ENCODE measurements around the gene MIEF1. TPM values are rescaled to one million over a fixed set of nuclear protein-coding genes. Genes with fewer than 3 reads are reported as not detected.

MIEF1 gene
- total RNA-seq, 1 experiment from 2014 or later: 49.4 TPM

DNA sequence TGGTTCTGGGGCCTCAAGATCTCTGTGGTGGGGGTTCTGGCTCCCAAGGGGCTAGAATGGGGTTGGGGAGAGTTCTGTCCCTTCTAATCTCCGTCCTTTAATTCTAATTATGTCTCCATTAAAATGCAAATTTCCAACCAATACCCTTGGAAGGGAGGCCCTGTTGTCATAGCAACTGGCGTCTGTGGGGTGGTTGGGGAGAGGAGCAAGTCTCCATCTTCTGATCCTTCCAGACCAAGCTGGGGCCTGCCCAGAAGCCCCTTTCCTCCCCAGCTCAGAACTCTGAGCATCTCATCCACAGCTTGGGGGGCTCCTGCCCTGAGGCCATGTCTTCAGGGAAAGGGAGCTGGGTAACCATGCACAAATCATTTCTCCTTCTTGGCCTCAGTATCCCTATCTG lies 35.9 kb downstream of the MIEF1 start:
- H3K27me3 ChIP-seq (replicated peaks; ENCODE audit: control insufficient read depth, insufficient read depth, low read length): no peaks in the 10 kb centered on the region
- intact Hi-C loops (cut with micrococcal nuclease; ENCODE audit: unreplicated experiment): no loop called here
- ChIA-PET POLR2A (no interaction called here), CTCF (no interaction called here)
- 0 out of 2 replicates have a peak, but pooled peaks cover 4% of the 10 kb centered on the region for H3K4me1 ChIP-seq
- DNase-seq: no peak
- no peaks in the 10 kb centered on the region for H3K36me3 ChIP-seq (ENCODE audit: control insufficient read depth, insufficient read depth, low read length)
- peaks cover under 1% of the 10 kb centered on the region for H3K27me3 Mint-ChIP-seq (ENCODE audit: insufficient read depth, unreplicated experiment)
- no peaks in the 10 kb centered on the region for H3K36me3 Mint-ChIP-seq (ENCODE audit: insufficient read depth, unreplicated experiment)
- no TSS peak for BruUV-seq (replicated peaks)
- no peaks in the 10 kb centered on the region for H3K4me1 Mint-ChIP-seq (ENCODE audit: low read depth, unreplicated experiment)
- H3K4me3 ChIP-seq (ENCODE audit: low read depth, low read length): no peak overlapping the region
- TF ChIP-seq, protein P1, sequence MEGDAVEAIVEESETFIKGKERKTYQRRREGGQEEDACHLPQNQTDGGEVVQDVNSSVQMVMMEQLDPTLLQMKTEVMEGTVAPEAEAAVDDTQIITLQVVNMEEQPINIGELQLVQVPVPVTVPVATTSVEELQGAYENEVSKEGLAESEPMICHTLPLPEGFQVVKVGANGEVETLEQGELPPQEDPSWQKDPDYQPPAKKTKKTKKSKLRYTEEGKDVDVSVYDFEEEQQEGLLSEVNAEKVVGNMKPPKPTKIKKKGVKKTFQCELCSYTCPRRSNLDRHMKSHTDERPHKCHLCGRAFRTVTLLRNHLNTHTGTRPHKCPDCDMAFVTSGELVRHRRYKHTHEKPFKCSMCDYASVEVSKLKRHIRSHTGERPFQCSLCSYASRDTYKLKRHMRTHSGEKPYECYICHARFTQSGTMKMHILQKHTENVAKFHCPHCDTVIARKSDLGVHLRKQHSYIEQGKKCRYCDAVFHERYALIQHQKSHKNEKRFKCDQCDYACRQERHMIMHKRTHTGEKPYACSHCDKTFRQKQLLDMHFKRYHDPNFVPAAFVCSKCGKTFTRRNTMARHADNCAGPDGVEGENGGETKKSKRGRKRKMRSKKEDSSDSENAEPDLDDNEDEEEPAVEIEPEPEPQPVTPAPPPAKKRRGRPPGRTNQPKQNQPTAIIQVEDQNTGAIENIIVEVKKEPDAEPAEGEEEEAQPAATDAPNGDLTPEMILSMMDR (IDR thresholded peaks at IDR 0.05; ENCODE audit: insufficient read depth in 1 of 2, low read depth in 1 of 2, low read length in 1 of 2, severe bottlenecking in 1 of 2, unreplicated experiment in 1 of 2): no peak
- no peaks in the 10 kb centered on the region for H3K9me3 ChIP-seq
- H3K9me3 Mint-ChIP-seq (ENCODE audit: unreplicated experiment): no peaks in the 10 kb centered on the region
- no peak overlapping the region for H3K4me3 Mint-ChIP-seq (ENCODE audit: unreplicated experiment)
- H3K27ac Mint-ChIP-seq (ENCODE audit: unreplicated experiment): no peak overlapping the region

DNA sequence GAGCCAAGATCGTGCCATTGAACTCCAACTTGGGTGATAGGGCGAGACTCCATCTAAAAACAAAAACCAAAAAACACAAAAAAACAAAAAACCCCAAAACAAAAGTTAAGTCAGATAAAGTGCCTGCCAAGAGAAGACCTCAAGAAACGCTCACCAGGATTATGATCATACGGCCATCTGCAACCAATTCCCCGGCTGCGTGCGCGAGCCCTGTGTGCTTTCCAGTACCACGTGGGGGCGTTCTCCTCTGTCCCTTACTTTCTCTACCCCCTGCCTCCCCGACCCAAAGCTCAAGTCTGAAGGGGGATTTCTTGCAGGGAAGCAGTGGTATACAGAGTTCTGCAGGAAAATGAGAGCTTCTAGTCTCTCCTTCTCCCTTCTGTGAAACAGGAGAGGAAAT lies 41.0 kb downstream of the MIEF1 start:
- Mint-ChIP-seq H3K27me3 (ENCODE audit: insufficient read depth, unreplicated experiment) (peaks cover 18% of the 10 kb centered on the region), H3K4me3 (ENCODE audit: unreplicated experiment) (no peak overlapping the region), H3K36me3 (ENCODE audit: insufficient read depth, unreplicated experiment) (no peaks in the 10 kb centered on the region), H3K4me1 (ENCODE audit: low read depth, unreplicated experiment) (no peaks in the 10 kb centered on the region), H3K27ac (ENCODE audit: unreplicated experiment) (no peak overlapping the region), H3K9me3 (ENCODE audit: unreplicated experiment) (no peaks in the 10 kb centered on the region)
- Histone ChIP-seq H3K4me3 (ENCODE audit: low read depth, low read length) (no peak overlapping the region), H3K36me3 (ENCODE audit: control insufficient read depth, insufficient read depth, low read length) (no peaks in the 10 kb centered on the region), H3K27me3 (replicated peaks; ENCODE audit: control insufficient read depth, insufficient read depth, low read length) (no peaks in the 10 kb centered on the region), H3K4me1 (no peaks in the 10 kb centered on the region), H3K9me3 (no peaks in the 10 kb centered on the region)
- TF ChIP-seq, protein P1 (IDR thresholded peaks at IDR 0.05; ENCODE audit: insufficient read depth in 1 of 2, low read depth in 1 of 2, low read length in 1 of 2, severe bottlenecking in 1 of 2, unreplicated experiment in 1 of 2): peak; percentile 34 to 36
- intact Hi-C loops (cut with micrococcal nuclease; ENCODE audit: unreplicated experiment): no loop called here
- peak in 1 of 2 experiments; percentile 36 for DNase-seq
- ChIA-PET POLR2A (no interaction called here), CTCF (interaction anchor here (1.1 kb wide), 1 partner anchor 494 kb away, joined by 4 read pairs; no protein-coding TSS in a partner anchor)
- BruUV-seq (replicated peaks): no TSS peak

DNA sequence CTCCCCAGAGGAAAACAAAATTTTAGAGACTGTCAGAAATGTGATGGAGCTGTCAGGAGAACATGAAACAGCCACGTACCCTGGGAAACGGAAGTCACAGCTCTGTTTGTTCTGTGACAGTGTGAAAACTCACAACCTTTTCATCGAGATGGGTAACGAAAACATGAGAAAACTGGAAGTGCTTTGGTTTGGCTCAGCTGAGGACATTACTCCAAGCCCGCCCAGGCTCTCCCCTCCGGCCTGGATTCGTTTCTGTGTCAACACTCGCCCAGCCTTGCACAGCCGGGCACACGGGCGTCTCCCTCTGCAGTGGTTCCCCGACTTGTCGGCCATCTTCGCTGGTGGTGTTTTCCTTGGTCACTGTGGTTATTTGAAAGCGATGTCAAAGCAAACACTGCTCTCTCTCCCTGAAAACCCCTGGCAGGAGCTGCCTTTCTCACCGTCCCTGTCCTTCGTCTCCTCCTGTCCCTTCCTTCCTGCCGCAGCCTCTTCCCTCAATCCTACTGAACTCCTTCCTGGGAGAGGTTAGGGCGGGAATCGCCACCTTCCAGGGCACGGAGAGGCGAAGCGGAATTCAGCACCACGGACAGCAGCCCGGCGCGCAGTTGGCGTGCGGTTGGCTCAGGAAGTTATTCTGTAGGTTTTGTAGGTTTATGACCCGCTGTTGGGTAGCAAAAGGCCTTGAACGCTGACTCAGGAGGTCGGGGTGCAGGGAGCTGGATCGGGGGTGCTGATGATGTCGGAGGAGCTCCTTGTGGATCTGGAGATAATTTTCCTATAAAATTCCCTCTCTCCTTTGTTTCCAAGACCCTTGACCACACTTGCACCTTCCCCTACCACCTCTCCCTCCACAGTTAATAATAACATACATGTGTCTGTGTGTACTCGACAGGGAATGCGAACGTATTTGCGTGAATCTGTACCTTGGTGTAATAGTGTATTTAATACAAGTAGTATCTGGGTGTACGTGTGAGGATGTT lies 43.6 kb downstream of the MIEF1 start:
- CTCF ChIA-PET: no interaction called here
- Histone ChIP-seq H3K4me1 (no peaks in the 10 kb centered on the region), H3K4me3 (ENCODE audit: low read depth, low read length) (no peak overlapping the region), H3K27me3 (replicated peaks; ENCODE audit: control insufficient read depth, insufficient read depth, low read length) (no peaks in the 10 kb centered on the region), H3K36me3 (ENCODE audit: control insufficient read depth, insufficient read depth, low read length) (no peaks in the 10 kb centered on the region), H3K9me3 (no peaks in the 10 kb centered on the region)
- peaks cover 21% of the 10 kb centered on the region for H3K27me3 Mint-ChIP-seq (ENCODE audit: insufficient read depth, unreplicated experiment)
- H3K4me1 Mint-ChIP-seq (ENCODE audit: low read depth, unreplicated experiment): no peaks in the 10 kb centered on the region
- intact Hi-C loops (cut with micrococcal nuclease; ENCODE audit: unreplicated experiment): no loop called here
- TF ChIP-seq, protein P1 (IDR thresholded peaks at IDR 0.05; ENCODE audit: insufficient read depth in 1 of 2, low read depth in 1 of 2, low read length in 1 of 2, severe bottlenecking in 1 of 2, unreplicated experiment in 1 of 2): no peak
- H3K36me3 Mint-ChIP-seq (ENCODE audit: insufficient read depth, unreplicated experiment): no peaks in the 10 kb centered on the region
- H3K4me3 Mint-ChIP-seq (ENCODE audit: unreplicated experiment): no peak overlapping the region
- H3K9me3 Mint-ChIP-seq (ENCODE audit: unreplicated experiment): no peaks in the 10 kb centered on the region
- no peak overlapping the region for H3K27ac Mint-ChIP-seq (ENCODE audit: unreplicated experiment)
- DNase-seq: peak in 1 of 2 experiments; percentile 75
- POLR2A ChIA-PET: no interaction called here
- BruUV-seq (replicated peaks): no TSS peak

Data from Caco-2 (cell line).